KOPT-K1 (cell line): Measurements from ENCODE around the gene ZDHHC18.

Experiments used
- H3K27ac ChIP-seq: fragments of 200-600 bp; sonication (generic); 2 replicates; pipeline ENCODE4 v1.5.1; 2016; ENCODE audit warnings: antibody characterized with exemption, mild to moderate bottlenecking, low read depth, low read length; ENCODE audit not compliant: poor library complexity, severe bottlenecking
- H3K36me3 ChIP-seq: fragments of 200-600 bp; sonication (generic); 2 replicates; pipeline ENCODE4 v1.5.1; 2017; ENCODE audit warnings: antibody characterized with exemption, mild to moderate bottlenecking, low read length, moderate library complexity; ENCODE audit not compliant: insufficient read depth
- H3K9me3 ChIP-seq: fragments of 200-600 bp; sonication (generic); 2 replicates; pipeline ENCODE4 v1.5.1; 2017; ENCODE audit warnings: antibody characterized with exemption, low read length, mild to moderate bottlenecking; ENCODE audit not compliant: insufficient read depth, poor library complexity, severe bottlenecking

ZDHHC18 gene

GRCh38 chr1:26826261-26827105 lies at the start of gene ZDHHC18:
ZDHHC18 (plus strand) TSS chr1:26826688; CDS start chr1:26826805, 117 bp downstream.
- peaks cover 17% of the 10 kb centered on the region; the same call in 1 of the 2 replicates for H3K36me3 ChIP-seq
- H3K27ac ChIP-seq: peak within 1 kb of the TSS; percentile 65
- H3K9me3 ChIP-seq: no peaks in the 10 kb centered on the region

GRCh38 chr1:26779098-26779668 lies 47.3 kb upstream of the ZDHHC18 start:
- Histone ChIP-seq H3K36me3 (peaks cover 100% of the 10 kb centered on the region), H3K9me3 (no peaks in the 10 kb centered on the region), H3K27ac (no peak overlapping the region)

- Histone ChIP-seq H3K27ac (no peak overlapping the region), H3K36me3 (peaks cover 89% of the 10 kb centered on the region), H3K9me3 (no peaks in the 10 kb centered on the region)
These were observed 46.0 kb upstream of the ZDHHC18 start for GRCh38 chr1:26780344-26780957.

GRCh38 chr1:26781206-26781825 lies 45.2 kb upstream of the ZDHHC18 start:
- Histone ChIP-seq H3K36me3 (peaks cover 80% of the 10 kb centered on the region), H3K9me3 (no peaks in the 10 kb centered on the region), H3K27ac (no peak overlapping the region)

- Histone ChIP-seq H3K9me3 (no peaks in the 10 kb centered on the region), H3K27ac (peak overlapping the region; percentile 1), H3K36me3 (peaks cover 67% of the 10 kb centered on the region)
These were observed 43.8 kb upstream of the ZDHHC18 start for GRCh38 chr1:26782521-26783212.

GRCh38 chr1:26783646-26784022 lies 42.9 kb upstream of the ZDHHC18 start:
- Histone ChIP-seq H3K9me3 (no peaks in the 10 kb centered on the region), H3K27ac (no peak overlapping the region), H3K36me3 (peaks cover 57% of the 10 kb centered on the region)

GRCh38 chr1:26784023-26784871 lies 42.2 kb upstream of the ZDHHC18 start:
- Histone ChIP-seq H3K9me3 (no peaks in the 10 kb centered on the region), H3K27ac (peak overlapping the region; percentile 98), H3K36me3 (peaks cover 51% of the 10 kb centered on the region)

- peaks cover 45% of the 10 kb centered on the region for H3K36me3 ChIP-seq
- H3K9me3 ChIP-seq: no peaks in the 10 kb centered on the region
- H3K27ac ChIP-seq: peak overlapping the region; percentile 98
These were observed 41.6 kb upstream of the ZDHHC18 start for GRCh38 chr1:26784886-26785285.

GRCh38 chr1:26785611-26786436 lies 40.7 kb upstream of the ZDHHC18 start:
- Histone ChIP-seq H3K36me3 (peaks cover 35% of the 10 kb centered on the region), H3K9me3 (no peaks in the 10 kb centered on the region), H3K27ac (peak overlapping the region; percentile 98)

GRCh38 chr1:26786437-26787380 lies 39.8 kb upstream of the ZDHHC18 start:
- no peaks in the 10 kb centered on the region for H3K9me3 ChIP-seq
- H3K36me3 ChIP-seq: peaks cover 26% of the 10 kb centered on the region
- peak overlapping the region; percentile 98 for H3K27ac ChIP-seq

- H3K9me3 ChIP-seq: no peaks in the 10 kb centered on the region
- peak overlapping the region; percentile 98 for H3K27ac ChIP-seq
- H3K36me3 ChIP-seq: peaks cover 20% of the 10 kb centered on the region
These were observed 39.1 kb upstream of the ZDHHC18 start for GRCh38 chr1:26787381-26787705.

- H3K27ac ChIP-seq: peak within 1 kb of the TSS; percentile 98
These were observed 38.6 kb upstream of the ZDHHC18 start, which contains the start of gene PIGV for GRCh38 chr1:26787706-26788514. PIGV (plus strand) TSS chr1:26787950; CDS start chr1:26790816, 2,866 bp downstream.

More at GRCh38 chr1:26787706-26788514, 38.6 kb upstream of the ZDHHC18 start, which contains the start of gene PIGV:
- Histone ChIP-seq H3K36me3 (peaks cover 14% of the 10 kb centered on the region), H3K9me3 (no peaks in the 10 kb centered on the region)
